PC-9 (cell line): ENCODE data around the gene ESPN.

Source experiments
- CTCF ChIP-seq: fragments of 200-600 bp; sonication (generic); conservative IDR thresholded peaks from 2 replicates; pipeline ENCODE4 v1.6.1; 2017; ENCODE audit warnings: mixed run types, antibody characterized with exemption, mild to moderate bottlenecking, moderate library complexity
- EZH2 ChIP-seq: fragments of 200-600 bp; sonication (generic); IDR thresholded peaks from 2 replicates; pipeline ENCODE4 v1.8.0; 2017; ENCODE audit warnings: antibody characterized with exemption, low read depth

GRCh38 chr1:6426277-6426971 lies 1.8 kb downstream of the ESPN start:
- TF ChIP-seq CTCF, result no peak
- TF ChIP-seq EZH2, result no peak
